HL-60 (cell line): ENCODE results near the gene PGS1.

Experiments used
- DNase-seq, 2 experiments: peaks; one replicate each; pipeline ENCODE4 v3.0.0-alpha.2; 2010 to 2020; ENCODE audit warnings: low read depth in 1 of 2, low spot score in 1 of 2
- H3K27ac ChIP-seq: fragments of 250-450 bp; sonication (Bioruptor Pico); replicated peaks from 2 replicates; pipeline ENCODE4 v1.5.1; 2020; ENCODE audit warnings: mild to moderate bottlenecking, moderate library complexity
- H3K27me3 ChIP-seq: fragments of 250-450 bp; sonication (Bioruptor Pico); 2 replicates; pipeline ENCODE4 v1.5.1; 2021; ENCODE audit warnings: mild to moderate bottlenecking, moderate library complexity; ENCODE audit not compliant: insufficient read depth, poor library complexity, severe bottlenecking
- H3K4me3 ChIP-seq: replicated peaks from 2 replicates; pipeline ENCODE4 v1.5.1; 2011; ENCODE audit warnings: mild to moderate bottlenecking, control low read depth, low read length; ENCODE audit not compliant: insufficient read depth
- CTCF ChIP-seq: IDR thresholded peaks from one replicate; pipeline ENCODE4 v1.5.1; 2011; ENCODE audit warnings: low read length, control low read depth, inconsistent platforms; ENCODE audit not compliant: insufficient read depth
- GABPA ChIP-seq: IDR thresholded peaks from 2 replicates; pipeline ENCODE4 v1.6.1; 2012; ENCODE audit warnings: low read depth
- POLR2AphosphoS5 ChIP-seq: IDR thresholded peaks from 2 replicates; pipeline ENCODE4 v1.6.1; 2012; ENCODE audit warnings: low read depth
- SPI1 ChIP-seq: IDR thresholded peaks from 2 replicates; pipeline ENCODE4 v1.6.1; 2012; ENCODE audit warnings: low read depth, mild to moderate bottlenecking, borderline replicate concordance
- TF ChIP-seq, protein P1 (sequence below): IDR thresholded peaks from 2 replicates; pipeline ENCODE4 v1.6.1; 2012; ENCODE audit warnings: low read depth; ENCODE audit not compliant: insufficient replicate concordance

Gene PGS1

DNA sequence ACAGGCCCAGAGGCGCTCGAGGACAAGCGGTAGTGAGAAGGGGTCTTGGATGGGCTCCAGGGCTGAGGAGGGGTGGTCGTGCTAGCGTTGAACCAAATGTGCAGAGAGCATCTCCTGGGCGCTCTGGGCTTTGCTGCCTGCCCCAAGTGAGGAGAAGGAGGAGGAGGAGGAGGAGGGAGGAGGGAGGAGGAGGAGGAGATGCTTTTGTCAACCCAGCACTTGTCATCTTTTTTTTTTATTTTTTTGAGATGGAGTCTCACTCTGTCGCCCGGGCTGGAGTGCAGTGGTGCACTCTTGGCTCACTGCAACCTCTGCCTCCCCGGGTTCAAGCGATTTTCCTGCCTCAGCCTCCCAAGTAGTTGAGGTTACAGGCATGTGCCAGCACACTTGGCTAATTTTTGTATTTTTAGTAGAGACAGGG, 59.8 kb downstream of the PGS1 start:
- Histone ChIP-seq H3K27ac (no peak overlapping the region), H3K4me3 (no peak overlapping the region), H3K27me3 (no peaks in the 10 kb centered on the region)
- DNase-seq, result no peak
- TF ChIP-seq GABPA (no peak), POLR2AphosphoS5 (no peak), SPI1 (no peak), CTCF (no peak)
- TF ChIP-seq, protein P1, sequence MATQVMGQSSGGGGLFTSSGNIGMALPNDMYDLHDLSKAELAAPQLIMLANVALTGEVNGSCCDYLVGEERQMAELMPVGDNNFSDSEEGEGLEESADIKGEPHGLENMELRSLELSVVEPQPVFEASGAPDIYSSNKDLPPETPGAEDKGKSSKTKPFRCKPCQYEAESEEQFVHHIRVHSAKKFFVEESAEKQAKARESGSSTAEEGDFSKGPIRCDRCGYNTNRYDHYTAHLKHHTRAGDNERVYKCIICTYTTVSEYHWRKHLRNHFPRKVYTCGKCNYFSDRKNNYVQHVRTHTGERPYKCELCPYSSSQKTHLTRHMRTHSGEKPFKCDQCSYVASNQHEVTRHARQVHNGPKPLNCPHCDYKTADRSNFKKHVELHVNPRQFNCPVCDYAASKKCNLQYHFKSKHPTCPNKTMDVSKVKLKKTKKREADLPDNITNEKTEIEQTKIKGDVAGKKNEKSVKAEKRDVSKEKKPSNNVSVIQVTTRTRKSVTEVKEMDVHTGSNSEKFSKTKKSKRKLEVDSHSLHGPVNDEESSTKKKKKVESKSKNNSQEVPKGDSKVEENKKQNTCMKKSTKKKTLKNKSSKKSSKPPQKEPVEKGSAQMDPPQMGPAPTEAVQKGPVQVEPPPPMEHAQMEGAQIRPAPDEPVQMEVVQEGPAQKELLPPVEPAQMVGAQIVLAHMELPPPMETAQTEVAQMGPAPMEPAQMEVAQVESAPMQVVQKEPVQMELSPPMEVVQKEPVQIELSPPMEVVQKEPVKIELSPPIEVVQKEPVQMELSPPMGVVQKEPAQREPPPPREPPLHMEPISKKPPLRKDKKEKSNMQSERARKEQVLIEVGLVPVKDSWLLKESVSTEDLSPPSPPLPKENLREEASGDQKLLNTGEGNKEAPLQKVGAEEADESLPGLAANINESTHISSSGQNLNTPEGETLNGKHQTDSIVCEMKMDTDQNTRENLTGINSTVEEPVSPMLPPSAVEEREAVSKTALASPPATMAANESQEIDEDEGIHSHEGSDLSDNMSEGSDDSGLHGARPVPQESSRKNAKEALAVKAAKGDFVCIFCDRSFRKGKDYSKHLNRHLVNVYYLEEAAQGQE, result no peak

DNA sequence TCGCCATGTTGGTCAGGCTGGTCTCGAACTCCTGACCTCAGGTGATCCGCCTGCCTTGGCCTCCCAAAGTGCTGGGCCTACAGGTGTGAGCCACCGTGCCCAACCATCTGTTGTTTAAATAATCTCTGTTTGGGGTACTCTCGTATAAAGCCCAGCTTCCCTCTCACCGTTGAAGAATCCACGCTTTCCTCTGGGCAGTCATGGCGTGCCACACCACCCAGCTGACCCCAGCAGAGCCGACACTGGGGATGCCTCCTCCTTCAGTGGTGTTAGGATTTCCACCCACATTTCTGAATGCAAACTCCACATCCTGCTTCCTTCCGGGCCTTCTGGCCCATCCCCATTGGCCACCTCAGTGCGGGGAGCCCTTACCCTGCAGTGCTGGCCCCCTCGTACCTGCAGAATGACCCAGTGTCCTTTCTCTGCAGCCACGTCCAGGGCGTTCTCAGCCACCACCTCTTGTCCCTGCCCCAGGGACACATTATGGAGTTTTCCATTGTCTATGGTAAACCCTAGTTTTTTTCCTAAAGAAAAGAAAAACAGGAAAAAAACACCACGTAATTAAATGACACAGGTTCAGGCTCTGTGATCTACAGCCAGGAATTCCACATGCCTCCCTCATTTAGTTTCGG, 60.4 kb downstream of the PGS1 start:
- Histone ChIP-seq H3K27ac (no peak overlapping the region), H3K4me3 (no peak overlapping the region), H3K27me3 (no peaks in the 10 kb centered on the region)
- no peak for TF ChIP-seq GABPA
- no peak for TF ChIP-seq SPI1
- no peak for TF ChIP-seq CTCF
- TF ChIP-seq POLR2AphosphoS5, result no peak
- TF ChIP-seq, protein P1, result no peak
- DNase-seq, result no peak

- no peak for DNase-seq
- TF ChIP-seq GABPA (no peak), POLR2AphosphoS5 (no peak), CTCF (no peak), SPI1 (no peak)
- TF ChIP-seq, protein P1, result no peak
- Histone ChIP-seq H3K27ac (peak overlapping the region; percentile 70), H3K4me3 (no peak overlapping the region), H3K27me3 (no peaks in the 10 kb centered on the region)
These were observed 63.0 kb downstream of the PGS1 start for GRCh38 chr17:78441271-78441971.
